ENCODE measurements around the gene STIM2. TPM values are rescaled to one million over a fixed set of nuclear protein-coding genes. Genes with fewer than 3 reads are reported as not detected.
A peak's percentile ranks its signal among the peaks of the same experiment; 100 is the strongest.
"Not testable (repeated sequence)": the region's sequence is repeated elsewhere in the genome, so short reads cannot be mapped to it uniquely, and the experiment has no call there.

Gene STIM2
- total RNA-seq, 4 donors from 2014 or later = 15.9 to 25.5 (median 23.6) TPM

DNA sequence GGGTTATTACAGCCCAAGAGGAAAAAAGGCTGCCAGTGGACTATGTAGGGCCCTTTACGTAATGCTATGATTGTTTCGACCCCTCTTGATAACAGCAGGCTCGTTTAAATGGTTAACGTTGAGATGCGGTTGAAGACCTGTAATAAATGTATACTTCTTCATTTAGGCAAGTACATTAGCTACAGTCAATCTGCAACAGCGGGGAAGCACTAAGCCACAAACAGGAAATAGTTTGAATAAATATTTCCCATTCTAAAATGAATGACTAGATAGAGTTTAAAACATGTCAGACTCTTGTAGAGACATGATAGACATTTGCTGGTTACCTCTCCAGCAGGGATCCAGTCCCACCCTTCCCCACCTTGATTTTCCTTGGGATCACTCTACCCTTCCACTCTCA lies 38.1 kb upstream of the STIM2 start:
- no peak overlapping the region for H3K4me3 ChIP-seq (ENCODE audit: low read depth, poor library complexity, severe bottlenecking)
- TF ChIP-seq, protein P1, sequence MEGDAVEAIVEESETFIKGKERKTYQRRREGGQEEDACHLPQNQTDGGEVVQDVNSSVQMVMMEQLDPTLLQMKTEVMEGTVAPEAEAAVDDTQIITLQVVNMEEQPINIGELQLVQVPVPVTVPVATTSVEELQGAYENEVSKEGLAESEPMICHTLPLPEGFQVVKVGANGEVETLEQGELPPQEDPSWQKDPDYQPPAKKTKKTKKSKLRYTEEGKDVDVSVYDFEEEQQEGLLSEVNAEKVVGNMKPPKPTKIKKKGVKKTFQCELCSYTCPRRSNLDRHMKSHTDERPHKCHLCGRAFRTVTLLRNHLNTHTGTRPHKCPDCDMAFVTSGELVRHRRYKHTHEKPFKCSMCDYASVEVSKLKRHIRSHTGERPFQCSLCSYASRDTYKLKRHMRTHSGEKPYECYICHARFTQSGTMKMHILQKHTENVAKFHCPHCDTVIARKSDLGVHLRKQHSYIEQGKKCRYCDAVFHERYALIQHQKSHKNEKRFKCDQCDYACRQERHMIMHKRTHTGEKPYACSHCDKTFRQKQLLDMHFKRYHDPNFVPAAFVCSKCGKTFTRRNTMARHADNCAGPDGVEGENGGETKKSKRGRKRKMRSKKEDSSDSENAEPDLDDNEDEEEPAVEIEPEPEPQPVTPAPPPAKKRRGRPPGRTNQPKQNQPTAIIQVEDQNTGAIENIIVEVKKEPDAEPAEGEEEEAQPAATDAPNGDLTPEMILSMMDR (IDR thresholded peaks at IDR 0.05) = no peak
- TF ChIP-seq POLR2A (IDR thresholded peaks at IDR 0.05) = no peak
- 76 to 84% methylated on average over 6 of the region's 6 CpGs for WGBS, 2 donors
- intact Hi-C loops (cut with DNase I; ENCODE audit: low total_unique reads) = no loop called here
- DNase-seq (ENCODE audit: low spot score in 2 of 2) = no peak

DNA sequence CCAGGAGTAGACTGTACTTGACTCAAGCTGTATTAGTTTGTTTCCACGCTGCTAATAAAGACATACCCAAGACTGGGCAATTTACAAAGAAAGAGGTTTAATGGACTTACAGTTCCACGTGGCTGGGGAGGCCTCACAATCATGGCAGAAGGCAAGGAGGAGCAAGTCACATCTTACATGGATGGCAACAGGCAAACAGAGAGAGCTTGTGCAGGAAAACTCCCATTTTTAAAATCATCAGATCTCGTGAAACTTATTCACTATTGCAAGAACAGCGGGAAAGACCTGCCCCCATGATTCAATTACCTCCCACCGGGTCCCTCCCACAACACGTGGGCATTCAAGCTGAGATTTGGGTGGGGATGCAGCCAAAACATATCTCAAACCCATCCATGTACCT lies 37.7 kb upstream of the STIM2 start:
- DNase-seq (ENCODE audit: low spot score in 2 of 2); H3K4me3 ChIP-seq (ENCODE audit: low read depth, poor library complexity, severe bottlenecking); intact Hi-C loops (cut with DNase I; ENCODE audit: low total_unique reads): not testable (repeated sequence)
- 90 to 96% methylated on average over 6 of the region's 6 CpGs for WGBS, 2 donors

DNA sequence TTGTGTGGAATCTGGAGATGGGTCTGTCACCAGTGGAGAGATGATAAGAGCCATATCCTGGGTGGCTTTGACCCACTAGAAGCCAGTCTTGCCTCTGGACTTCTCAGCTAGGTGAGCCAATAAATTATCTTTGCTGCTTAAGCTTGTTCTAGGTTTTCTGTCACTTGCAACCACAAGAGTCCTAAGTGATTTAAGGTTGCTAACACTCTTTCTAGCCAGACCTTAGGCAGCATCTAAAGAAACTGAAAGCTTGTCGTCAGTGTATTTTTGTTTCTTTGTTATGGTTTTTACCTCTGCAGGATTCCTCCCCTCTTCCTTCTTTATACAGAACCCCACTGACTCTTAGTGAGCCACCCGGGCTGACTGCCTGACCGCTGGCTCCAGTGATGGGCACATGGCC lies 37.1 kb upstream of the STIM2 start:
- intact Hi-C loops (cut with DNase I; ENCODE audit: low total_unique reads) = no loop called here
- no peak for TF ChIP-seq POLR2A (IDR thresholded peaks at IDR 0.05)
- TF ChIP-seq, protein P1 (IDR thresholded peaks at IDR 0.05) = no peak
- DNase-seq (ENCODE audit: low spot score in 2 of 2) = no peak
- H3K4me3 ChIP-seq (ENCODE audit: low read depth, poor library complexity, severe bottlenecking) = no peak overlapping the region
- 92 to 98% methylated on average over 3 of the region's 3 CpGs for WGBS, 2 donors

DNA sequence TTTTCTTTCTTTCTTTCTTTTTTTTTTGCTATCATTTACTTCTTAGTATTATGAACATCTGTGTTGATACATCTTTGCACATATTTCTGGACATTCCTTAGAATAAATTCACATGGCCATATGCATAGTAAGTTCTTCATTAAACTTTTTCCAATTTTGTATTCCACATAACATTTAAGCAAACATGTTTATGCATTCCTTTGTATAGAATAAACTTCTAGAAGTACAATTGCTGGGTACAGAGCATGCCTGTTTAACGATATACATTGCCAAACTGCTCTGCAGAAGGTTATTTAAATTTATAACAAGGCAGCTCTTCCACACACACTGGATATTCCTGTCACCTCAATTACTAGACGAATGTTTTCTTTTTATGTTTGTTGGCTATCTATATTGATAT lies 36.0 kb upstream of the STIM2 start:
- H3K4me3 ChIP-seq (ENCODE audit: low read depth, poor library complexity, severe bottlenecking) = no peak overlapping the region
- 71 to 82% methylated on average over 2 of the region's 2 CpGs for WGBS, 2 donors
- no peak for DNase-seq (ENCODE audit: low spot score in 2 of 2)
- intact Hi-C loops (cut with DNase I; ENCODE audit: low total_unique reads) = no loop called here
- TF ChIP-seq POLR2A (IDR thresholded peaks at IDR 0.05) = no peak
- TF ChIP-seq, protein P1 (IDR thresholded peaks at IDR 0.05) = no peak

DNA sequence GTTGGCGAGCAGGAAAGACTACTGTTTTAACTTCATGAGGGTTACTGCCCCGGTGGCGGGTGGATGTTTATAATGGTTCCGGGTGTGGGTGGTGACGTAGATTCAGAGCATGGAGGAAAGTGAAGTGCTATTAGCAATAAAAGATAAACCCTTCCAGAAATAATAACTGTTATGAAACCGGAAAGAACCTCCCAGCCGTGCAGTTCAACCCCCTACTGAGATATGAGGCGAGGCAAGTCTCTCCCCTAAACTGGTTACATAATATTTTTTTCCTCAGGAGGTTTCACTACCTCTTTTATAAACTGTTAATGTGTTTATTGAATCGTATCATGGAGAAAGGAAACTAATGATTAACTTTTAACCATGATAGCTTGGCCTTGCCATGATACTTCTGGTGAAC lies 33.9 kb upstream of the STIM2 start:
- intact Hi-C loops (cut with DNase I; ENCODE audit: low total_unique reads) = no loop called here

DNA sequence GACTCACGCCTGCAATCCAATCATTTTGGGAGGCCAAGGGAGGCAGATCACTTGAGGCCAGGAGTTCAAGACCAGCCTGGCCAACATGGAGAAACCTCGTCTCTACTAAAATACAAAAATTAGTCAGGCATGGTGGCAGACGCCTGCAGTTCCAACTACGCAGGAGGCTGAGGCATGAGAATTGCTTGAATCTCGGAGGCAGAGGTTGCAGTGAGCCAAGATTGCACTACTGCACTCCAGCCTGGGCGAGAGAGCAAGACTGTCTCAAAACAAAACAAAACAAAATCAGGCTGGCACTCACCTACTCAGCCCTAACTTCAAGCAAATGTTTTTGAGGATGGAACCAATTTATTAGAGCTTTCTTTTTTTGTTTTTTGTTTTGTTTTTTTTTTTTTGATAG lies 33.3 kb upstream of the STIM2 start:
- WGBS, 2 donors = 95 to 98% methylated on average over 6 of the region's 6 CpGs
- intact Hi-C loops (cut with DNase I; ENCODE audit: low total_unique reads); DNase-seq (ENCODE audit: low spot score in 2 of 2); H3K4me3 ChIP-seq (ENCODE audit: low read depth, poor library complexity, severe bottlenecking): not testable (repeated sequence)

More for the DNA sequence above, 33.9 kb upstream of the STIM2 start:
- peak in 1 of 2 donors; percentile 35 for DNase-seq (ENCODE audit: low spot score in 2 of 2)
- WGBS, 2 donors = 64 to 73% methylated on average over 9 of the region's 9 CpGs
- no peak overlapping the region for H3K4me3 ChIP-seq (ENCODE audit: low read depth, poor library complexity, severe bottlenecking)
- TF ChIP-seq, protein P1 (IDR thresholded peaks at IDR 0.05) = no peak
- no peak for TF ChIP-seq POLR2A (IDR thresholded peaks at IDR 0.05)

DNA sequence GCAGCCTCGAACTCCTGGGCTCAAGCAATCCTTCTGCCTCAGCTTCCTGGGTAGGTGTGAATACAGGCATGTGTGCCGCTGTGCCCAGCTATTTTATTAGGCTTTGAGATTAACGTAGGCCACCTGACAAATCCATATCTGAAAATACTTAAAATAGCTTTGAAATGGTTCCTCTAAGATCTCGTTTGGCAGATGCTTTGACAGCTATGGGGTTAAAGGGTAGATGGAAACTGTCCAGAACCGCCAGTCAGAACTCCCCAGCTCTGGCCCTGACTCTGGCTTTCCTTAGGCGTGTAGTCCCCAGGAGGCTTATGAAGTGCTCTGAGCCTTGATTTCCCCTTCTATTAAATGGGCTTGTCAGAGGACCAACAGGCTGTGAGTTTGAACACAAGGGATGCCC lies 32.8 kb upstream of the STIM2 start:
- WGBS, 2 donors = 89 to 90% methylated on average over 6 of the region's 6 CpGs
- DNase-seq (ENCODE audit: low spot score in 2 of 2) = no peak
- TF ChIP-seq, protein P1 (IDR thresholded peaks at IDR 0.05) = no peak
- no peak for TF ChIP-seq POLR2A (IDR thresholded peaks at IDR 0.05)
- intact Hi-C loops (cut with DNase I; ENCODE audit: low total_unique reads) = no loop called here
- H3K4me3 ChIP-seq (ENCODE audit: low read depth, poor library complexity, severe bottlenecking) = no peak overlapping the region
